KOPT-K1 (cell line): ENCODE data around the gene MACF1.

Experiments used
- H3K27ac ChIP-seq: fragments of 200-600 bp; sonication (generic); 2 replicates; pipeline ENCODE4 v1.5.1; 2016; ENCODE audit warnings: antibody characterized with exemption, mild to moderate bottlenecking, low read depth, low read length; ENCODE audit not compliant: poor library complexity, severe bottlenecking
- H3K36me3 ChIP-seq: fragments of 200-600 bp; sonication (generic); 2 replicates; pipeline ENCODE4 v1.5.1; 2017; ENCODE audit warnings: antibody characterized with exemption, mild to moderate bottlenecking, low read length, moderate library complexity; ENCODE audit not compliant: insufficient read depth
- H3K9me3 ChIP-seq: fragments of 200-600 bp; sonication (generic); 2 replicates; pipeline ENCODE4 v1.5.1; 2017; ENCODE audit warnings: antibody characterized with exemption, low read length, mild to moderate bottlenecking; ENCODE audit not compliant: insufficient read depth, poor library complexity, severe bottlenecking

Gene MACF1

GRCh38 chr1:39173119-39173994 lies 31.1 kb upstream of the MACF1 start:
- no peaks in the 10 kb centered on the region for H3K36me3 ChIP-seq
- H3K27ac ChIP-seq, result no peak overlapping the region
- H3K9me3 ChIP-seq, result no peaks in the 10 kb centered on the region

- Histone ChIP-seq H3K27ac (no peak overlapping the region), H3K9me3 (no peaks in the 10 kb centered on the region), H3K36me3 (no peaks in the 10 kb centered on the region)
Observed at GRCh38 chr1:39173995-39174380, 30.5 kb upstream of the MACF1 start.

GRCh38 chr1:39174390-39175081 lies 30.0 kb upstream of the MACF1 start:
- H3K36me3 ChIP-seq, result no peaks in the 10 kb centered on the region
- no peaks in the 10 kb centered on the region for H3K9me3 ChIP-seq
- no peak overlapping the region for H3K27ac ChIP-seq

GRCh38 chr1:39177706-39178105 lies 26.8 kb upstream of the MACF1 start:
- Histone ChIP-seq H3K9me3 (no peaks in the 10 kb centered on the region), H3K27ac (no peak overlapping the region), H3K36me3 (no peaks in the 10 kb centered on the region)

GRCh38 chr1:39178541-39179431 lies 25.7 kb upstream of the MACF1 start:
- no peak overlapping the region for H3K27ac ChIP-seq
- no peaks in the 10 kb centered on the region for H3K36me3 ChIP-seq
- no peaks in the 10 kb centered on the region for H3K9me3 ChIP-seq

GRCh38 chr1:39181311-39181710 lies 23.2 kb upstream of the MACF1 start:
- Histone ChIP-seq H3K36me3 (no peaks in the 10 kb centered on the region), H3K9me3 (no peaks in the 10 kb centered on the region), H3K27ac (no peak overlapping the region)

- Histone ChIP-seq H3K9me3 (no peaks in the 10 kb centered on the region), H3K36me3 (no peaks in the 10 kb centered on the region), H3K27ac (no peak overlapping the region)
Observed at GRCh38 chr1:39182804-39183203, 21.7 kb upstream of the MACF1 start.

- Histone ChIP-seq H3K36me3 (no peaks in the 10 kb centered on the region), H3K27ac (peak overlapping the region; percentile 45)
Observed at GRCh38 chr1:39183503-39184353, 20.8 kb upstream of the MACF1 start.

GRCh38 chr1:39184354-39184818 lies 20.1 kb upstream of the MACF1 start:
- Histone ChIP-seq H3K36me3 (no peaks in the 10 kb centered on the region), H3K27ac (peak overlapping the region; percentile 45)

More at GRCh38 chr1:39183503-39184353, 20.8 kb upstream of the MACF1 start:
- no peaks in the 10 kb centered on the region for H3K9me3 ChIP-seq

GRCh38 chr1:39187275-39188046 lies 17.0 kb upstream of the MACF1 start:
- Histone ChIP-seq H3K27ac (no peak overlapping the region), H3K9me3 (no peaks in the 10 kb centered on the region), H3K36me3 (no peaks in the 10 kb centered on the region)

More at GRCh38 chr1:39184354-39184818, 20.1 kb upstream of the MACF1 start:
- H3K9me3 ChIP-seq, result no peaks in the 10 kb centered on the region

- Histone ChIP-seq H3K36me3 (no peaks in the 10 kb centered on the region), H3K9me3 (no peaks in the 10 kb centered on the region), H3K27ac (no peak overlapping the region)
Observed at GRCh38 chr1:39189592-39190041, 14.9 kb upstream of the MACF1 start.

GRCh38 chr1:39190096-39190495 lies 14.4 kb upstream of the MACF1 start:
- no peaks in the 10 kb centered on the region for H3K9me3 ChIP-seq
- H3K36me3 ChIP-seq, result no peaks in the 10 kb centered on the region
- H3K27ac ChIP-seq, result no peak overlapping the region

- Histone ChIP-seq H3K27ac (peak overlapping the region; percentile 100), H3K9me3 (no peaks in the 10 kb centered on the region)
Observed at GRCh38 chr1:39194398-39195051, 10.0 kb upstream of the MACF1 start.

More at GRCh38 chr1:39194398-39195051, 10.0 kb upstream of the MACF1 start:
- H3K36me3 ChIP-seq, result no peaks in the 10 kb centered on the region
